Activated CD4-positive, alpha-beta memory T cell treated with anti-CD3 and anti-CD28 coated beads for 36 hours (primary cell): ENCODE data around the gene MIA2. TPM values are rescaled to one million over a fixed set of nuclear protein-coding genes. Genes with fewer than 3 reads are reported as not detected.

Source experiments
- CTCF ChIA-PET: fragments of 350-600 bp; sonication (Branson Sonifier 250); formaldehyde crosslinking; loops from one replicate; lab custom pipeline; 2021; ENCODE audit warnings: antibody characterized with exemption, inconsistent platforms; lab: Charles Lee
- POLR2A ChIA-PET: fragments of 350-600 bp; sonication (Branson Sonifier 250); formaldehyde crosslinking; loops from one replicate; lab custom pipeline; 2021; ENCODE audit warnings: antibody characterized with exemption; lab: Charles Lee
- DNase-seq: peaks from one replicate; pipeline ENCODE4 v3.0.0-alpha.2; 2020
- H3K27ac Mint-ChIP-seq: one replicate; pipeline ENCODE4 v1.8.0; 2021; ENCODE audit warnings: mixed read lengths
- H3K27me3 Mint-ChIP-seq: one replicate; pipeline ENCODE4 v1.8.0; 2021; ENCODE audit warnings: mixed read lengths
- H3K36me3 Mint-ChIP-seq: one replicate; pipeline ENCODE4 v1.8.0; 2021; ENCODE audit warnings: mixed read lengths
- H3K4me1 Mint-ChIP-seq: one replicate; pipeline ENCODE4 v1.8.0; 2021; ENCODE audit warnings: low read depth, mixed read lengths
- H3K4me3 Mint-ChIP-seq: one replicate; pipeline ENCODE4 v1.8.0; 2021; ENCODE audit warnings: mild to moderate bottlenecking, mixed read lengths
- H3K9me3 Mint-ChIP-seq: one replicate; pipeline ENCODE4 v1.8.0; 2021; ENCODE audit warnings: mixed read lengths
- intact Hi-C: fragments of 100-400 bp; cut with micrococcal nuclease; formaldehyde crosslinking; loops from one replicate; pipeline ENCODE4 v1.15.1; 2023
- total RNA-seq, 2 experiments: library from RNA; stranded (reverse); gene quantifications; one replicate each; pipeline ENCODE4 v1.2.3, GENCODE V29; 2021

The MIA2 gene
- total RNA-seq, 2 experiments from 2014 or later = 23.8 to 24.1 TPM

- no peaks in the 10 kb centered on the region for H3K27me3 Mint-ChIP-seq
- intact Hi-C loops = loop anchor here (5.0 to 10.0 kb wide), 2 partner anchors 36 to 1359 kb away; no protein-coding TSS in a partner anchor
- DNase-seq = no peak
- CTCF ChIA-PET = interaction anchor here (1.8 kb wide), 1 partner anchor 14 kb away, joined by 5 read pairs; no protein-coding TSS in a partner anchor
- peaks cover 6% of the 10 kb centered on the region for H3K36me3 Mint-ChIP-seq
- H3K4me1 Mint-ChIP-seq = peaks cover 33% of the 10 kb centered on the region
- peak overlapping the region; percentile 100 for H3K27ac Mint-ChIP-seq
- POLR2A ChIA-PET = interaction anchor here (1.2 to 2.8 kb wide), 6 partner anchors 9 to 319 kb away, joined by 3 to 14 read pairs (median 10); partner anchors contain the start of gene GEMIN2
- H3K9me3 Mint-ChIP-seq = no peaks in the 10 kb centered on the region
- peak overlapping the region; percentile 99 for H3K4me3 Mint-ChIP-seq
Observed at GRCh38 chr14:39433452-39433813, 199.7 kb downstream of the MIA2 start.

- peaks cover 25% of the 10 kb centered on the region for H3K4me1 Mint-ChIP-seq
- H3K27me3 Mint-ChIP-seq = no peaks in the 10 kb centered on the region
- H3K27ac Mint-ChIP-seq = no peak overlapping the region
- intact Hi-C loops = loop anchor here (5.0 to 10.0 kb wide), 2 partner anchors 37 to 1360 kb away; no protein-coding TSS in a partner anchor
- peaks cover 6% of the 10 kb centered on the region for H3K36me3 Mint-ChIP-seq
- ChIA-PET CTCF (interaction anchor here (0.6 to 1.8 kb wide), 2 partner anchors 203 to 332 kb away, joined by 3 to 5 read pairs; no protein-coding TSS in a partner anchor), POLR2A (no interaction called here)
- no peak overlapping the region for H3K4me3 Mint-ChIP-seq
- DNase-seq = no peak
- no peaks in the 10 kb centered on the region for H3K9me3 Mint-ChIP-seq
Observed at GRCh38 chr14:39434401-39434800, 200.7 kb downstream of the MIA2 start.

- Mint-ChIP-seq H3K4me1 (peaks cover 17% of the 10 kb centered on the region), H3K36me3 (peaks cover 6% of the 10 kb centered on the region), H3K27ac (no peak overlapping the region), H3K27me3 (no peaks in the 10 kb centered on the region), H3K4me3 (no peak overlapping the region), H3K9me3 (no peaks in the 10 kb centered on the region)
- intact Hi-C loops = loop anchor here (10.0 kb wide), 1 partner anchor 1360 kb away; no protein-coding TSS in a partner anchor
- ChIA-PET CTCF (interaction anchor here (1.8 kb wide), 1 partner anchor 204 kb away, joined by 5 read pairs; no protein-coding TSS in a partner anchor), POLR2A (no interaction called here)
- DNase-seq = no peak
Observed at GRCh38 chr14:39435241-39435640, 201.5 kb downstream of the MIA2 start.

Other genes starting within 250 kb of the MIA2 start
- 10 to 100 TPM; 52.4 to 54.9 TPM for gene SEC23A, start 130.7 kb upstream of the MIA2 start, total RNA-seq
- gene GEMIN2, start 119.6 kb upstream of the MIA2 start, total RNA-seq = 10 to 100 TPM; 17.2 to 18.8 TPM
- 10 to 100 TPM; 19.7 to 22.1 TPM for gene TRAPPC6B, start 63.6 kb upstream of the MIA2 start, total RNA-seq
- 10 to 100 TPM; 85.3 to 88.8 TPM for gene PNN, start 58.7 kb upstream of the MIA2 start, total RNA-seq
- 10 to 100 TPM; 17.4 to 18.8 TPM for gene FBXO33, start 198.5 kb downstream of the MIA2 start, total RNA-seq